ENCODE measurements around the gene TMEM54. TPM values are rescaled to one million over a fixed set of nuclear protein-coding genes. Genes with fewer than 3 reads are reported as not detected.

Gene TMEM54
- total and polyA plus RNA-seq, 4 experiments from 2014 or later, result not detected

DNA sequence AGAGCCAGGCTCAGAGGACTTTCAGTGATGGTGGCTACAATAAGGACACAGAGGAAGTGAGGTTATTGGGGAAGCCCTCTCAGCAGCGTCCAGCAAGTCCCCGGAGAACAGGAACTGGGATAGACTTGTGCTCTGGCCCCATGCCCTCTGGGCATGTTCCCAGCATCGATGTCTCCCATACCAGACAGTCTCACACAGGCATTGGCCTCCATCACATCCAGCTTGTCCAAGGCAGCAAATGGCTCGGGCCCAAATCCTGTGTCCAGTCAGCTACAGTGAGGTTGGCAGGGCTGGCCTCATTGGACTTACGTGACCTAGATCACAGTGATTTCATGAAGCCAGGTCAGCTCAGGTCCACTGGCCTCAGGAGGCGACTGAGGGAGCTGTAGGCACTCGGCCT is 19.6 kb upstream of the TMEM54 start:
- peaks cover 25% of the 10 kb centered on the region for H3K27me3 ChIP-seq (ENCODE audit: insufficient read depth, low read length)
- H3K9me3 ChIP-seq (ENCODE audit: control insufficient read depth in 1 of 2, low read length in 2 of 2), result no peaks in the 10 kb centered on the region
- Mint-ChIP-seq H3K27ac (no peak overlapping the region), H3K36me3 (peaks cover 0 to 2% of the 10 kb centered on the region in 2 donors), H3K27me3 (peaks cover 58 to 63% of the 10 kb centered on the region in 2 donors), H3K4me3 (no peak overlapping the region), H3K4me1 (peaks cover 13 to 27% (median 16%) of the 10 kb centered on the region in 4 donors), H3K9me3 (no peaks in the 10 kb centered on the region)
- POLR2A ChIA-PET (ENCODE audit: partially characterized antibody), result no interaction called here
- no peak for DNase-seq
- H3K4me3 ChIP-seq (ENCODE audit: low read length in 2 of 2), result no peak overlapping the region
- intact Hi-C loops (cut with micrococcal nuclease), result no loop called here
- H3K27ac ChIP-seq (ENCODE audit: low read depth, low read length), result no peak overlapping the region
- H3K4me1 ChIP-seq (ENCODE audit: insufficient read depth, low read length), result peaks cover 15% of the 10 kb centered on the region
- no peaks in the 10 kb centered on the region for H3K36me3 ChIP-seq (ENCODE audit: insufficient read depth, low read length)
- CTCF ChIA-PET (ENCODE audit: partially characterized antibody), result interaction anchor here (2.0 kb wide), 1 partner anchor 134 kb away, joined by 7 read pairs; no protein-coding TSS in a partner anchor

GRCh38 chr1:32919811-32920733 is 18.9 kb upstream of the TMEM54 start:
- Histone ChIP-seq H3K4me1 (ENCODE audit: insufficient read depth, low read length) (peaks cover 7% of the 10 kb centered on the region), H3K27me3 (ENCODE audit: insufficient read depth, low read length) (peaks cover 21% of the 10 kb centered on the region), H3K36me3 (ENCODE audit: insufficient read depth, low read length) (no peaks in the 10 kb centered on the region), H3K9me3 (ENCODE audit: control insufficient read depth in 1 of 2, low read length in 2 of 2) (no peaks in the 10 kb centered on the region), H3K27ac (ENCODE audit: low read depth, low read length) (no peak overlapping the region), H3K4me3 (ENCODE audit: low read length in 2 of 2) (no peak overlapping the region)
- no peak overlapping the region for H3K4me3 Mint-ChIP-seq
- no peaks in the 10 kb centered on the region for H3K36me3 Mint-ChIP-seq
- H3K27ac Mint-ChIP-seq, result no peak overlapping the region
- intact Hi-C loops (cut with micrococcal nuclease), result no loop called here
- no peak for DNase-seq
- ChIA-PET POLR2A (ENCODE audit: partially characterized antibody) (no interaction called here), CTCF (ENCODE audit: partially characterized antibody) (interaction anchor here (2.0 kb wide), 1 partner anchor 135 kb away, joined by 7 read pairs; no protein-coding TSS in a partner anchor)
- no peaks in the 10 kb centered on the region for H3K9me3 Mint-ChIP-seq
- H3K27me3 Mint-ChIP-seq, result peaks cover 55 to 57% of the 10 kb centered on the region in 2 donors
- H3K4me1 Mint-ChIP-seq, result peaks cover 6 to 20% (median 9%) of the 10 kb centered on the region in 4 donors

- Histone ChIP-seq H3K27ac (ENCODE audit: low read depth, low read length) (no peak overlapping the region), H3K36me3 (ENCODE audit: insufficient read depth, low read length) (no peaks in the 10 kb centered on the region), H3K4me1 (ENCODE audit: insufficient read depth, low read length) (no peaks in the 10 kb centered on the region), H3K4me3 (ENCODE audit: low read length in 2 of 2) (no peak overlapping the region), H3K9me3 (ENCODE audit: control insufficient read depth in 1 of 2, low read length in 2 of 2) (no peaks in the 10 kb centered on the region), H3K27me3 (ENCODE audit: insufficient read depth, low read length) (peaks cover 14% of the 10 kb centered on the region)
- CTCF ChIA-PET (ENCODE audit: partially characterized antibody), result no interaction called here
- Mint-ChIP-seq H3K4me3 (no peak overlapping the region), H3K4me1 (peaks cover 0 to 6% (median 2%) of the 10 kb centered on the region in 4 donors), H3K9me3 (no peaks in the 10 kb centered on the region), H3K27me3 (peaks cover 42% of the 10 kb centered on the region in 2 donors), H3K27ac (no peak overlapping the region), H3K36me3 (no peaks in the 10 kb centered on the region)
- DNase-seq, result no peak
- intact Hi-C loops (cut with micrococcal nuclease), result no loop called here
- POLR2A ChIA-PET (ENCODE audit: partially characterized antibody), result no interaction called here
These were observed 17.0 kb upstream of the TMEM54 start for GRCh38 chr1:32918179-32918578.

DNA sequence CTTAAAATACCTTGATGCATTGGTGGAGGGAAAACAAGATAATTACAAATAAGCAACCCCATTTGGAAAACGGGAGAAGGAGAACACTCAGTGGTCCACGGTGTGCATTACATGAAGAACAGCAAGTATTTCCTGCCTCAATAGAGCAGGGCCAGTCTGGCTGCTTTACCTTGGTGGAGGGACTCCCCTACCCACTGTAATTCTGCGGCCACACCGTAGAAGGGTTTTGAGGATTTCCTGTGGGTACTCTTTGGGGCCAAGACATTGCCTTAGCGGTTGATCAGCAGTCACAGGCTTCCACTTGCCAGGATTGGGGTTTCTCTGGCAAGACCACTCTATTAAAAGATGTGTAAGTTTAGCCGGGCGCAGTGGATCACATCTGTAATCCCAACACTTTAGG is 16.3 kb upstream of the TMEM54 start:
- H3K36me3 Mint-ChIP-seq, result no peaks in the 10 kb centered on the region
- Histone ChIP-seq H3K9me3 (ENCODE audit: control insufficient read depth in 1 of 2, low read length in 2 of 2) (no peaks in the 10 kb centered on the region), H3K27ac (ENCODE audit: low read depth, low read length) (no peak overlapping the region), H3K27me3 (ENCODE audit: insufficient read depth, low read length) (peaks cover 14% of the 10 kb centered on the region), H3K36me3 (ENCODE audit: insufficient read depth, low read length) (no peaks in the 10 kb centered on the region), H3K4me3 (ENCODE audit: low read length in 2 of 2) (no peak overlapping the region), H3K4me1 (ENCODE audit: insufficient read depth, low read length) (no peaks in the 10 kb centered on the region)
- H3K4me3 Mint-ChIP-seq, result no peak overlapping the region
- H3K27me3 Mint-ChIP-seq, result peaks cover 36 to 37% of the 10 kb centered on the region in 2 donors
- POLR2A ChIA-PET (ENCODE audit: partially characterized antibody), result no interaction called here
- DNase-seq, result peak in 1 of 5 donors; percentile 29
- H3K4me1 Mint-ChIP-seq, result peaks cover 0 to 6% (median 2%) of the 10 kb centered on the region in 4 donors
- H3K27ac Mint-ChIP-seq, result no peak overlapping the region
- CTCF ChIA-PET (ENCODE audit: partially characterized antibody), result interaction anchor here (0.6 kb wide), 1 partner anchor 140 kb away, joined by 3 read pairs; no protein-coding TSS in a partner anchor
- intact Hi-C loops (cut with micrococcal nuclease), result no loop called here
- H3K9me3 Mint-ChIP-seq, result no peaks in the 10 kb centered on the region

DNA sequence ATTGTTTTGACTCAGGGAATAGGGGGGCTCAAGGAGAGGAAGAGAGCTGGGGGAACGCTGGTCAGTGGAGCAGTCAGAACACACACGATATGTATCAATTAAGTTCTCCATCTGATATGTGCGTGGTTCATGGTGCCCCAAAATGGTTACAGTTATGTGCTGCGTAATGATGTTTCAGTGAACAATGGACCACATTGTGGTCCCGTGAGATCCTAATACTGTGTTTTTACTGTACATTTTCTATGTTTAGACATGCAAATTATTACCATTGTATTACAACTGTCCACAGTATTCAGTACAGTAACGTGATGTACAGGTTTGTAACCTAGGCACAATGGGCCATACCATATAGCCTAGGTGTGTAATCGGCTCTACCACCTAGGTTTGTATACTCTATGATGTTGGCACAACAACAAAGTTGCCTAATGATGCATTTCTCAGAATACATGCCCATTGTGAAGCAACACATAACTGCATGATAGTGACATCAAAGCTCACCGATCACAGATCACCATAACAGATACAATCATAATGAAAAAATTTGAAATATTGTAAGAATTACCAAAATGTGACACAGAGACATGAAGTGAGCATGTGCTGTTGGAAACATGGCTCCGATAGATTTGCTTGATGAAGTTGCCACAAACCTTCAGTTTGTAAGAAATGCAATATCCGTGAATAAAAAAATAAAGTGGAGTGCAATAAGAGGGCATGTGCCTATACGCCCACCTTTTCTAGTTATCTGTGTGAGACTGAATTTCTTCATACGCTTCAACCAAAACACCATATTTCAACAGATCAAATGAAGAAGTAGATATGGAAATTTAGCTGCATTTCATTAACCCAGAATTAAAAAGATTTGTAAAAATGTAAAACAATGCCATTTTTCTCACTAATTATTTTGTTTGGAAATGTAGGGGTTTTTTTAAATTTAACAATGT is 14.8 kb upstream of the TMEM54 start:
- H3K4me3 Mint-ChIP-seq, result no peak overlapping the region
- H3K27ac Mint-ChIP-seq, result no peak overlapping the region
- Histone ChIP-seq H3K9me3 (ENCODE audit: control insufficient read depth in 1 of 2, low read length in 2 of 2) (no peaks in the 10 kb centered on the region), H3K36me3 (ENCODE audit: insufficient read depth, low read length) (no peaks in the 10 kb centered on the region), H3K27me3 (ENCODE audit: insufficient read depth, low read length) (peaks cover 10% of the 10 kb centered on the region), H3K27ac (ENCODE audit: low read depth, low read length) (no peak overlapping the region), H3K4me3 (ENCODE audit: low read length in 2 of 2) (no peak overlapping the region), H3K4me1 (ENCODE audit: insufficient read depth, low read length) (no peaks in the 10 kb centered on the region)
- H3K27me3 Mint-ChIP-seq, result peaks cover 28% of the 10 kb centered on the region in 2 donors
- DNase-seq, result no peak
- ChIA-PET CTCF (ENCODE audit: partially characterized antibody) (no interaction called here), POLR2A (ENCODE audit: partially characterized antibody) (no interaction called here)
- intact Hi-C loops (cut with micrococcal nuclease), result no loop called here
- no peaks in the 10 kb centered on the region for H3K36me3 Mint-ChIP-seq
- no peaks in the 10 kb centered on the region for H3K9me3 Mint-ChIP-seq
- H3K4me1 Mint-ChIP-seq, result peaks cover 0 to 6% (median 2%) of the 10 kb centered on the region in 4 donors

DNA sequence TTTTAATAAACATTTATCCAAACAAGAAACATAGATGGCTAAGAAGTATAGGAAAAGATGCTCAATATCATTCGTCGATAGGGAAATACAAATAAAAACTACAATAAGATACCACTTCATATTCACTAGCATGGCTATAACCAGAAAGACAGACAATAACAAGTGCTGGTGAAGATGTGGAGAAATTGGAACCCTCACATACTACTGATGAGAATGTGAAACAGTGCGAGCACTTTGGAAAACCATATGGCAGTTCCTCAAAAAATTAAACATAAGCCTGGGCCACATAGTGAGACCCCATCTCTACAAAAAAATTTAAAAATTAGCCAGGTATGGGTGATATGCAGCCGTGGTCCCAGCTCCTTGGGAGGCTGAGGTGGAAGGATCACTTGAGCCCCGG is 9.1 kb upstream of the TMEM54 start:
- intact Hi-C loops (cut with micrococcal nuclease), result no loop called here

DNA sequence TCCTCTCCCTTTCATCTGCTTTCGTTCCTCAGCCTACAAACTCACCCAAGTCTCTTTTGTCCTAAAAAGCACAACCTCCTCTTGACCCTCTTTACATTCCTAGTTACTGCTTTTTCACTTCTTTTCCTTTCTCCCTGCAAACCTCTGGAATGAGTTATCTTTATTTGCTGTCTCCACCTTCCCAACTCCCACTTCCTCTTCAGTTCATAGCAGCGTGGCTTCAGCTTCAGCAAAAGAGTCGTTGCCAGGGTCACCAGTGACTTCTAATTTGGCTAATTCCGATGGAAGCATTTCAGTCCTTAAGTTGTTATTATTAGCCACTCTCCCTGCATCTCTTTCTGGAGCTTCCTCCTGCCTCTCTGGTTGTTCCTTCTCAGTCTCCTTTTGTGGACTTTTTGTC is 6.2 kb upstream of the TMEM54 start:
- DNase-seq, result no peak
- no peaks in the 10 kb centered on the region for H3K36me3 Mint-ChIP-seq
- Histone ChIP-seq H3K27me3 (ENCODE audit: insufficient read depth, low read length) (no peaks in the 10 kb centered on the region), H3K9me3 (ENCODE audit: control insufficient read depth in 1 of 2, low read length in 2 of 2) (no peaks in the 10 kb centered on the region), H3K36me3 (ENCODE audit: insufficient read depth, low read length) (no peaks in the 10 kb centered on the region), H3K27ac (ENCODE audit: low read depth, low read length) (no peak overlapping the region), H3K4me1 (ENCODE audit: insufficient read depth, low read length) (no peaks in the 10 kb centered on the region), H3K4me3 (ENCODE audit: low read length in 2 of 2) (no peak overlapping the region)
- H3K27me3 Mint-ChIP-seq, result peaks cover 7 to 10% of the 10 kb centered on the region in 2 donors
- peaks cover 0 to 2% (median 0%) of the 10 kb centered on the region in 8 donors for H3K9me3 Mint-ChIP-seq
- no peak overlapping the region for H3K4me3 Mint-ChIP-seq
- no peak overlapping the region for H3K27ac Mint-ChIP-seq
- ChIA-PET CTCF (ENCODE audit: partially characterized antibody) (interaction anchor here (0.7 kb wide), 1 partner anchor 583 kb away, joined by 3 read pairs; no protein-coding TSS in a partner anchor), POLR2A (ENCODE audit: partially characterized antibody) (no interaction called here)
- H3K4me1 Mint-ChIP-seq, result no peaks in the 10 kb centered on the region
- intact Hi-C loops (cut with micrococcal nuclease), result no loop called here

More for the DNA sequence above, 9.1 kb upstream of the TMEM54 start:
- no peaks in the 10 kb centered on the region for H3K4me1 ChIP-seq (ENCODE audit: insufficient read depth, low read length)
- no peak overlapping the region for H3K4me3 ChIP-seq (ENCODE audit: low read length in 2 of 2)
- Mint-ChIP-seq H3K4me1 (no peaks in the 10 kb centered on the region), H3K4me3 (no peak overlapping the region), H3K9me3 (peaks cover 0 to 2% (median 0%) of the 10 kb centered on the region in 8 donors), H3K27ac (no peak overlapping the region), H3K27me3 (peaks cover 1% of the 10 kb centered on the region in 2 donors), H3K36me3 (no peaks in the 10 kb centered on the region)
- H3K36me3 ChIP-seq (ENCODE audit: insufficient read depth, low read length), result no peaks in the 10 kb centered on the region
- DNase-seq, result no peak
- H3K9me3 ChIP-seq (ENCODE audit: control insufficient read depth in 1 of 2, low read length in 2 of 2), result no peaks in the 10 kb centered on the region
- H3K27ac ChIP-seq (ENCODE audit: low read depth, low read length), result no peak overlapping the region
- no peaks in the 10 kb centered on the region for H3K27me3 ChIP-seq (ENCODE audit: insufficient read depth, low read length)
- CTCF ChIA-PET (ENCODE audit: partially characterized antibody), result no interaction called here
- POLR2A ChIA-PET (ENCODE audit: partially characterized antibody), result no interaction called here
